ENCODE data around the gene WDR11.

WDR11 gene

DNA sequence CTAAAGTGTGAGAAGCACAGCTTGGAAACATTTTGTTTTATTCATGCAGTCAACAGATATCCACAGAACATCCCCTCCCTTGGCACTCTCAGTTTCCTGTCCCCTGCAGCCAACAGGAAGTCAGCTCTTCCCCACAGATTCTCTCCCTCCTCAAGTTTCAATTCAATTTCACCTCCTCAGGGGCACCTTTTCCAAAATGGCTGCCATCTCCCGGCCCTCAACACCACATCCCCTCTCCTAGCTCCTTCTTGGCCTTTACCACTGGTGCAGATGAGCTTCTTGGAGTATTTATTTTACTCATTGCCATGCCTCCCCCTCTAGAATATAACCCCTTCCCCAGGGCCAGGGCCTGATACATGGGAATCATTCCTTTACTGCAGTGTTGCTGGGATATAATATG is 94.0 kb downstream of the WDR11 start:
- no peak for DNase-seq

DNA sequence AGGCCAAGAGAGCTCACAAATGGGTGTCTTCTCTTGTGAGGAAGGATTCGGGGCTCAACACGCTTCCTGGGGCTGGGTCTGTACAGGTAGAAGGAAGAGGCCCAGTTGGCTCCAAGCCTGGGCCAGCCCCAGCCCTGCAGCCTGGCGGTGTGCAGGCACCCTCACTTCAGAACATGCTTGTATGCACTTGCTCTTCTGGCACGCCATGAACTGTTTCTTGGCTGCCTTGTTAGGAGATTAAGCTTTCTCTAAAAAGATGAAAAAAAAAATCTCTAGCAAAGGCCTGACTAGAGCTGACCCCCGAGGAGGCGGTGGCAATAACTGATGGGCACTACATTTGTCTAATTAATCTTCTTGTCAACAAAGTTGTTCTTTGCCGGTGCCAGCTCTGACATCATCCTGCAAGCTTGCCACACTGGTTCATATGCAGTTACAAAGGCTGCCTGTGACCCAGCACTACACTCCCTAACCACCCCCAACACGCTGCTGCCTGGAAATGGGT is 94.7 kb downstream of the WDR11 start:
- DNase-seq = no peak

DNA sequence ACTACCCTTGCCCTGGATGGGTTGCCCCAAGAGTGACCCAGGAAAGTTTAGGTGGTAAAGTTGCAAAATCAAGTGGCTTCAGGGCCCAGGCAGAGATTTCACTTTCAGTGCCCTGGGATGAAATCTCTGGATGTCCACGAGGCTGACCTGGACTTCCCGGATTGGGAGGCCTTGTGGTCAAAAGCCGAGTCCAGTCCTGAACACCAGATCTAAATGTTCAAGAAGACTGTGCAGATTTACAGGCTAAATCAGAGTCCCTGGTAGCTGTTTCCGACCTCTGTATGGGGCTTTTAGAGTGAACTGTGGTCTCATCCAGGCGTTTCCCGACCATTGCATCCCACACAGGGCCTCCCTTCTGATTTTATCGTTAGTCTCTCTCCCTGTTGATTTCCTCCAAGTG is 95.3 kb downstream of the WDR11 start:
- no peak for DNase-seq

DNA sequence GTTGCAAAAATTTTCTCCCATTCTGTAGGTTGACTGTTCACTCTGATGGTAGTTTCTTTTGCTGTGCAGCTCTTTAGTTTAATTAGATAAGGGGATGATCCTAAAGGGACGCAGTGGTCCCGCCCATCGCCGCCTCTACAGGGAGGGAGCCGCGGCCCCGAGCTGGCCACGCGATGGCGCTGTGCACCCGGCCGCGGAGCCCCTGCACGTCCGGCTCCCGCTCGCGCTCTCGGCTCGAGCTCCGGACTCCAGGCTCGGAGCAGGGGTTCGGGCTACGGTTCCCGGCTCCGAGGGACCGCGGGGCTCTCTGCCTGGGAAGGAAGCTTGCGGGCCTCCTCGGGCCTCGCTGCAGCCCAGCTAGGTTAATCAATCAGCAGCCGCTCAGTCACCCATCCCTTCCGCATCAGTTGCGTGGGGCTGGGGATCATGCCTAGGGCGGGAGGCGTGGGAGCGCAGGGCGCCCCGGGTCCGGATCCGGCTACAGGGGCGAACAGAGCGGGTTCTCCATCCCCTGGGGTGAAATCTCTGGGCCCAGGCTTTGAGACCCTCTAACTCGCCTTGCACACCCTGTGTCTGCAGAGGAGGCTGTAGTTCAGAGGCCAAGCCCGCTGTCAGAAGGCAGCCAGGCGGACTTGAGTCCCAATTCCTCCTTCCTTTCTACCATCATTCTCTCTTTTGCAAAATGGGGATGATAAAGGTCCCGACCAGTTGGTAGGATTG is 97.9 kb downstream of the WDR11 start:
- peak; percentile 14 for DNase-seq

DNA sequence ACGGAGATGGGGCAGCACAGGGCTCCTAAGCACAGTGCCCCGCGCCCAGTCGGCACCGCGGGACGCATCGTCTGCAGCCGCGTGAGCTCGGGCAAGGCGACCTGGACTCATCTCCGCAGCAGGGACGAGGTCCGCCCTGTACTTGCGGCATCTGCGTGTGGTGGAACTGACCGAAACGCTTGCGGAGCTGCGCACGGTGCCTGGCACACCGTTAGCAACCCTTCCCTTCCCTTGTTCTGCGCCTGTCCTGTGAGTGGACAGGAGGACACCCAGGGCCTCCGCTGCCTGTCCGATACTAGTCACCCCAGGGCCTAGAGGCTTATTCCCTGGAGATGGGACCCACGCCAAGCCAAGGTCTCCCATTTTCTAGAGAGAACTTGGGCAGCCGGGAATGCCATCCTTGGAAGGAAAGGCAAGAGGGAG is 98.5 kb downstream of the WDR11 start:
- no peak for DNase-seq

DNA sequence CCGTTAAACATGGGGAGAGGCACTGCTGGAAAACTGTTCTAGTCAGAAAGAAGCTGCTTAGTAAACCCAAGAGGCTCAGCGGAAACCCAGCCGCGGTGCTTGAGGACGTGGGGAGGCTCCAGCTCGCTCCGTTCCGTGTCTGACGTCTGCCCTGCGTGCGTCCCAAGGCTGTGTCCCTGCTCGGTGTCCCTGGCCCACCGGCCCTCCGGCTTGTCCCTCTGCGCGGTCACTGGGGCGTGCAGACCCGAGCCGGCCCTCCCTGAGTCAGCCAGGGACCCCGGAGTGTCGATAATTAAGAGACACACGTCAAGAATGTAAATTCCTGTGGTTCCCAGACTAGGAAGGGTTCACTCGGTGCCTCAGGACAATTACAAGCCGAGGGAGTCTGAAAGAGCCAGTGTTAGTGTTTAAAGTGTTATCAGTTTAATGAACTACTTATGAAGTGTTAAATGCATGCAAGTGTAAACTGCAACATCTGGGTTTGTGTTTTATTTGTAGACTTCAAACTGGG is 98.9 kb downstream of the WDR11 start:
- DNase-seq = no peak

DNA sequence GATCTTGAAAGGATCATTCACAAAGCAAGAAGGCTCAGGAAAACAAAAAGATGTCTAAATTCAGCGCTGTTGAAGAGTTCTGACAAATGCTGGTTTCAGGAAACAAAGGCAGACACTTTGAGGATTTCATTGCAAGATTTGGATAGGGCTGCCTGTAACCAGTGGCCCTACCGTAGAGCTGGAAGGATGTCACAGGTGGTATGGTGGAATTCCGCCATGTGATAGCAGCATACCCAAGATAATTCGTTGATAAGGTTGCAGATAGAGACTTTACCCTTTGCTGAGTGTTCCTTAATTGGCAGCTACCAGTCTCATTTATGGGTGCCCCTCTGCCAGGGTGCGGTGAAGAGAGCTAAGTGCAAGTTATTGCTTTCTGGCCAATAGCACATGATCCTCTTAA is 100.1 kb downstream of the WDR11 start:
- DNase-seq = no peak

DNA sequence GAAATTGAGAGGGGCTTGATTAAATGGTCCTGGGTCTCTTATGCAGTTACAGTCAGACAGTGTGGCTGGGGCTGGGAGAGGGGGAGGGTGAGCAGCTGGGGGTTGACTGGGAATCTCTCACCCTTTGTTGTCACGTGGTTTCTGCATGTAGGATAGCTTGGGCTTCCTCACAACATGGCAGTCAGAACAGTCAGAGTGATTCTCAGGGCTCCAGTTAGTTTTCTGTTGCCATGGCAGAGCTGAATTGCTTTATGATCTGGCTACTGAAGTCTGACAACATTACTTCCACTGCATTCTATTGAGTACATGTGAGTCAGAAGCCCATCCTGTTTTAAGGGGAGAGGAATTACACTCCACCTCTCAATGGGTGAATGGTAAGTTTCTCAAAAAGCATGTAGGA is 102.7 kb downstream of the WDR11 start:
- no peak for DNase-seq
